Upper lobe of left lung (tissue), 4 donors: Measurements from ENCODE around the gene ARHGEF12.

Source experiments
- EP300 ChIP-seq, 4 donors: sonication (generic); formaldehyde crosslinking; IDR thresholded peaks; one replicate each; pipeline ENCODE4 v1.5.1; 2017; ENCODE audit warnings: antibody characterized with exemption in 4 of 4, control low read depth in 2 of 4
- POLR2A ChIP-seq, 4 donors: fragments of 450-650 bp; IDR thresholded peaks; one replicate each; pipeline ENCODE4 v1.5.1; 2016 to 2017; ENCODE audit warnings: antibody characterized with exemption in 4 of 4, mild to moderate bottlenecking in 2 of 4
- POLR2AphosphoS5 ChIP-seq, 2 donors: sonication (generic); formaldehyde crosslinking; IDR thresholded peaks; one replicate each; pipeline ENCODE4 v1.5.1; 2017; ENCODE audit warnings: antibody characterized with exemption in 2 of 2
- TF ChIP-seq, protein P1 (sequence below), 6 experiments: fragments of 450-650 bp in 4 of 6; fragments of 200-600 bp in 2 of 6; sonication (generic) in 2 of 6; IDR thresholded peaks; one replicate each; pipeline ENCODE4 v1.5.1; 2016 to 2019; ENCODE audit warnings: antibody characterized with exemption in 6 of 6

DNA sequence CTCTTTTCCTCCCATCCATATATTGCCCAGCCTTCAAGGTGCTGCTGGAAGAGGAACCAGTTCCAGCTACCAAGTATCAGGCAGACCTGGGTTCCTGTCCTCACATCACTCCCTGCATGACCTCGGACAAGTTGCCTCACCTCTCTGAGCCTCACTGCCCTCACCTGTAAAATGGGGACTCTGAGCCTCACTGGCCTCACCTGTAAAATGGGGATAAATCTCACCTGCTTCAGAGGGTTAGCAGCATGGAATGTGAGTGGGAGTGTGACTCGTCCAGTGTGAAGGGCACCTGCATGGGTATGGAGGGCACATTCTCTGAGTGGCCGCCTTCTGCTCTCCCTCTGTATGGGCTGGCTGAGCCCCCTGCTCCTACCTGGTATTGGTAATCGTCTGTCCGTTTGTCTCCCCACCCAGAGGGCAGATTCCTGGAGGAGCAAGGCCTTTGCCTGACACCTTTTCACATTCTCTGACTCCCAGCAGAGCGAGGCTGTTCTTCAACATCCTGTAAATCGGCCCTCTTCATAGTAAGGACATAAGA, 179.0 kb downstream of the ARHGEF12 start:
- TF ChIP-seq, protein P1, sequence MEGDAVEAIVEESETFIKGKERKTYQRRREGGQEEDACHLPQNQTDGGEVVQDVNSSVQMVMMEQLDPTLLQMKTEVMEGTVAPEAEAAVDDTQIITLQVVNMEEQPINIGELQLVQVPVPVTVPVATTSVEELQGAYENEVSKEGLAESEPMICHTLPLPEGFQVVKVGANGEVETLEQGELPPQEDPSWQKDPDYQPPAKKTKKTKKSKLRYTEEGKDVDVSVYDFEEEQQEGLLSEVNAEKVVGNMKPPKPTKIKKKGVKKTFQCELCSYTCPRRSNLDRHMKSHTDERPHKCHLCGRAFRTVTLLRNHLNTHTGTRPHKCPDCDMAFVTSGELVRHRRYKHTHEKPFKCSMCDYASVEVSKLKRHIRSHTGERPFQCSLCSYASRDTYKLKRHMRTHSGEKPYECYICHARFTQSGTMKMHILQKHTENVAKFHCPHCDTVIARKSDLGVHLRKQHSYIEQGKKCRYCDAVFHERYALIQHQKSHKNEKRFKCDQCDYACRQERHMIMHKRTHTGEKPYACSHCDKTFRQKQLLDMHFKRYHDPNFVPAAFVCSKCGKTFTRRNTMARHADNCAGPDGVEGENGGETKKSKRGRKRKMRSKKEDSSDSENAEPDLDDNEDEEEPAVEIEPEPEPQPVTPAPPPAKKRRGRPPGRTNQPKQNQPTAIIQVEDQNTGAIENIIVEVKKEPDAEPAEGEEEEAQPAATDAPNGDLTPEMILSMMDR (IDR thresholded peaks at IDR 0.05), result no peak
- TF ChIP-seq EP300 (IDR thresholded peaks at IDR 0.05), result no peak
- TF ChIP-seq POLR2A (IDR thresholded peaks at IDR 0.05), result no peak
- TF ChIP-seq POLR2AphosphoS5 (IDR thresholded peaks at IDR 0.05), result no peak
